ENCODE data around the gene MUC4. TPM values are rescaled to one million over a fixed set of nuclear protein-coding genes. Genes with fewer than 3 reads are reported as not detected.

The MUC4 gene
- total and polyA plus RNA-seq, 9 of the 15 experiments (the other 6 are each of a cell fraction or from before 2014, with no cell fraction given), result under 0.01 to 0.21 (median 0.10) TPM; not detected in 4

DNA sequence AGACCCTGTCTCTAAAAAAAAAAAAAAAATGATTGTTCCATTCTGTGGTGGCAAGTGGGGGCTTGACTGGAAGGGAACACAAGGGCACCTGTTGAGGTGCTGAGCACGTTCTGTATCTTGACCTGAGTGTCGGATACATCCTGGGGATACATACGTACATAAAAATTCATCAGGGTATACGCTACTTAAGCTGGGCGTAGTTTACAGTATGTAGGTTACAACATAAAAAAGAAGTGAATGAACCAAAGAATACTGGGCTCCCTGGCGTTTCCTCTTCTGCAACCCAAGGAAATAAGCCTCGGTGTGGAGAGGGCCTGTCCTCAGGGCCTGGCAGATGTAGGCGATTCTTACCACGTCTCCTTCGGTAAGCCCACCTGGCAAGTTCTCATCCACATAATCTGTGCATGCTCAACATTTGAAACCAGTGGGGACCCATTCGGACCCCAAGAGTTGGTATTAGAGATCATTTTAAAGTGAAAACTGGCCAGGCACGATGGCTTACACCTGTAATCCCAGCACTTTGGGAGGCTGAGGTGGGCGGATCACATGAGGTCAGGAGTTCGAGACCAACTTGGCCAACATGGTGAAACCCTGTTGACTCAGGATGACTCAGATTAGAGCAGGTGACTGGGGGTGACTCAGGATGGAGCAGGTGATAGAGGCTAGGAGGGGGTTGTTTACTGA, 96.0 kb downstream of the MUC4 start (continued):
- TF ChIP-seq, protein P1, sequence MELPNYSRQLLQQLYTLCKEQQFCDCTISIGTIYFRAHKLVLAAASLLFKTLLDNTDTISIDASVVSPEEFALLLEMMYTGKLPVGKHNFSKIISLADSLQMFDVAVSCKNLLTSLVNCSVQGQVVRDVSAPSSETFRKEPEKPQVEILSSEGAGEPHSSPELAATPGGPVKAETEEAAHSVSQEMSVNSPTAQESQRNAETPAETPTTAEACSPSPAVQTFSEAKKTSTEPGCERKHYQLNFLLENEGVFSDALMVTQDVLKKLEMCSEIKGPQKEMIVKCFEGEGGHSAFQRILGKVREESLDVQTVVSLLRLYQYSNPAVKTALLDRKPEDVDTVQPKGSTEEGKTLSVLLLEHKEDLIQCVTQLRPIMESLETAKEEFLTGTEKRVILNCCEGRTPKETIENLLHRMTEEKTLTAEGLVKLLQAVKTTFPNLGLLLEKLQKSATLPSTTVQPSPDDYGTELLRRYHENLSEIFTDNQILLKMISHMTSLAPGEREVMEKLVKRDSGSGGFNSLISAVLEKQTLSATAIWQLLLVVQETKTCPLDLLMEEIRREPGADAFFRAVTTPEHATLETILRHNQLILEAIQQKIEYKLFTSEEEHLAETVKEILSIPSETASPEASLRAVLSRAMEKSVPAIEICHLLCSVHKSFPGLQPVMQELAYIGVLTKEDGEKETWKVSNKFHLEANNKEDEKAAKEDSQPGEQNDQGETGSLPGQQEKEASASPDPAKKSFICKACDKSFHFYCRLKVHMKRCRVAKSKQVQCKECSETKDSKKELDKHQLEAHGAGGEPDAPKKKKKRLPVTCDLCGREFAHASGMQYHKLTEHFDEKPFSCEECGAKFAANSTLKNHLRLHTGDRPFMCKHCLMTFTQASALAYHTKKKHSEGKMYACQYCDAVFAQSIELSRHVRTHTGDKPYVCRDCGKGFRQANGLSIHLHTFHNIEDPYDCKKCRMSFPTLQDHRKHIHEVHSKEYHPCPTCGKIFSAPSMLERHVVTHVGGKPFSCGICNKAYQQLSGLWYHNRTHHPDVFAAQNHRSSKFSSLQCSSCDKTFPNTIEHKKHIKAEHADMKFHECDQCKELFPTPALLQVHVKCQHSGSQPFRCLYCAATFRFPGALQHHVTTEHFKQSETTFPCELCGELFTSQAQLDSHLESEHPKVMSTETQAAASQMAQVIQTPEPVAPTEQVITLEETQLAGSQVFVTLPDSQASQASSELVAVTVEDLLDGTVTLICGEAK (IDR thresholded peaks at IDR 0.05), result no peak
- TF ChIP-seq, protein P1 (CRISPR knock-in tag; IDR thresholded peaks at IDR 0.05), result peak; percentile 43; the same call in 1 of the 2 replicates
- peak in 1 of 2 experiments; percentile 99 for TF ChIP-seq AFF1 (IDR thresholded peaks at IDR 0.05; ENCODE audit: low read depth in 1 of 2, partially characterized antibody in 2 of 2)
- no peak for TF ChIP-seq PHTF2 (CRISPR knock-in tag; IDR thresholded peaks at IDR 0.05)
- no peak for TF ChIP-seq HDAC8 (tag; IDR thresholded peaks at IDR 0.05)
- peak; percentile 100 for TF ChIP-seq FOSL1 (tag; conservative IDR thresholded peaks at IDR 0.05)
- TF ChIP-seq PRDM10 (IDR thresholded peaks at IDR 0.05; ENCODE audit: partially characterized antibody), result peak; percentile 27
- 0 out of 2 replicates have a peak, but pooled peaks have one; percentile 19 for TF ChIP-seq CREM (IDR thresholded peaks at IDR 0.05; ENCODE audit: low read depth)
- peak; percentile 82 for TF ChIP-seq SOX6 (IDR thresholded peaks at IDR 0.05)

Measured in K562 (cell line).